K562 (cell line): ENCODE measurements around the gene NPFFR1. TPM values are rescaled to one million over a fixed set of nuclear protein-coding genes. Genes with fewer than 3 reads are reported as not detected.

Source experiments
- ATAC-seq: fragments of 200-7000 bp; cut with Tn5 transposase; 3 replicates; pipeline ENCODE4 v1.9.1; 2020; ENCODE audit warnings: moderate library complexity
- BruUV-seq: library from RNA; stranded (reverse); fragments of 400-500 nt; replicated peaks from 2 replicates; lab custom pipeline; 2021; lab: Mats Ljungman, UMichigan
- CTCF ChIA-PET: fragments of 300-600 bp; formaldehyde crosslinking; extraction: SDS; loops from one replicate; lab custom pipeline; 2021; ENCODE audit warnings: low intra/inter-chr PET ratio; lab: Yijun Ruan, JAX
- POLR2A ChIA-PET: fragments of 300-600, 350-650 bp; sonication (Branson Sonifier 250); formaldehyde crosslinking; extraction: SDS; loops from one replicate; lab custom pipeline; 2021; ENCODE audit warnings: antibody characterized with exemption, inconsistent platforms; lab: Yijun Ruan, JAX
- DNase-seq, 4 experiments: peaks; one replicate each; pipeline versions ENCODE4 v3.0.0 to v3.0.0-alpha.2; 2011 to 2018; ENCODE audit warnings: low spot score in 3 of 4, mixed read lengths in 3 of 4; ENCODE audit errors: extremely low read depth in 1 of 4
- FAIRE-seq: peaks from 2 replicates; lab custom pipeline; 2011; peaks lifted over from hg19 to GRCh38; lab: Jason Lieb, UNC
- H2AFZ ChIP-seq: 2 replicates; pipeline ENCODE4 v1.6.0; 2011; ENCODE audit warnings: low read depth, low read length, control low read depth, inconsistent platforms
- H3K27ac ChIP-seq: fragments of 200-600 bp; 3 replicates; pipeline ENCODE4 v1.8.0; 2011; ENCODE audit warnings: low read depth, mild to moderate bottlenecking, control low read depth, inconsistent platforms, low read length, moderate library complexity, mixed read lengths; ENCODE audit errors: extremely low read depth
- H3K27me3 ChIP-seq, 2 experiments: fragments of 300-600 bp in 1 of 2; 2 replicates in 1 of 2; 3 replicates in 1 of 2; pipeline versions ENCODE4 v1.6.0 to v1.8.0; 2011; ENCODE audit warnings: inconsistent platforms in 2 of 2, low read length in 2 of 2, mild to moderate bottlenecking in 1 of 2, mixed read lengths in 1 of 2, moderate library complexity in 1 of 2; ENCODE audit not compliant: control insufficient read depth in 2 of 2, insufficient read depth in 2 of 2
- H3K36me3 ChIP-seq: fragments of 300-600 bp; 3 replicates; pipeline ENCODE4 v1.8.0; 2011; ENCODE audit warnings: mild to moderate bottlenecking, low read length, inconsistent platforms; ENCODE audit not compliant: control insufficient read depth, insufficient read depth
- H3K4me1 ChIP-seq, 2 experiments: fragments of 200-600 bp in 1 of 2; replicated peaks in 1 of 2; 2 replicates in 1 of 2; 3 replicates in 1 of 2; pipeline versions ENCODE4 v1.5.1 to v1.8.0; 2011; ENCODE audit warnings: inconsistent platforms in 2 of 2, low read length in 2 of 2, mild to moderate bottlenecking in 1 of 2, mixed read lengths in 1 of 2, moderate library complexity in 1 of 2; ENCODE audit not compliant: control insufficient read depth in 2 of 2, insufficient read depth in 2 of 2
- H3K4me2 ChIP-seq: 2 replicates; pipeline ENCODE4 v1.6.1; 2011; ENCODE audit warnings: low read length, control low read depth, inconsistent platforms, mixed read lengths; ENCODE audit not compliant: insufficient read depth
- H3K4me3 ChIP-seq: fragments of 200-600 bp; sonication (generic), shearing (Covaris generic); 2 replicates; pipeline ENCODE4 v1.5.1; 2016; ENCODE audit warnings: control low read depth, inconsistent platforms
- H3K79me2 ChIP-seq: fragments of 200-600 bp; 3 replicates; pipeline ENCODE4 v1.8.0; 2011; ENCODE audit warnings: low read length, inconsistent platforms; ENCODE audit not compliant: control insufficient read depth, insufficient read depth
- H3K9ac ChIP-seq, 2 experiments: 2 replicates each; pipeline versions ENCODE4 v1.6.0 to v1.6.1; 2011; ENCODE audit warnings: low read depth in 2 of 2, low read length in 2 of 2, control low read depth in 1 of 2, inconsistent platforms in 1 of 2, mild to moderate bottlenecking in 1 of 2, mixed read lengths in 1 of 2; ENCODE audit not compliant: insufficient read depth in 1 of 2
- H3K9me1 ChIP-seq: one replicate; pipeline ENCODE4 v1.6.0; 2011; ENCODE audit warnings: inconsistent platforms, mild to moderate bottlenecking, low read length, moderate library complexity; ENCODE audit not compliant: control insufficient read depth, insufficient read depth
- H3K9me3 ChIP-seq: replicated peaks from 2 replicates; pipeline ENCODE4 v1.5.1; 2011; ENCODE audit warnings: low read depth, low read length, inconsistent platforms; ENCODE audit not compliant: control insufficient read depth, insufficient read depth
- H4K20me1 ChIP-seq: replicated peaks from 2 replicates; pipeline ENCODE4 v1.6.1; 2011; ENCODE audit warnings: low read length, inconsistent platforms, mixed read lengths; ENCODE audit not compliant: control insufficient read depth, insufficient read depth
- BDP1 ChIP-seq: IDR thresholded peaks from 3 replicates; pipeline ENCODE4 v1.6.1; 2011; ENCODE audit not compliant: insufficient read length, insufficient read depth
- FOXJ2 ChIP-seq: fragments of 200-800 bp; sonication (Bioruptor generic); IDR thresholded peaks from 2 replicates; pipeline ENCODE4 v1.6.1; 2016; ENCODE audit warnings: missing genetic modification characterization, missing compliant biosample characterization
- MAFK ChIP-seq: IDR thresholded peaks from 2 replicates; pipeline ENCODE4 v1.6.1; 2011; ENCODE audit warnings: low read length, improper control_type of control experiment
- NRF1 ChIP-seq, 2 experiments: fragments of 450-650 bp; IDR thresholded peaks in 1 of 2; conservative IDR thresholded peaks in 1 of 2; 2 replicates each; pipeline ENCODE4 v1.6.1; 2014; ENCODE audit warnings: mild to moderate bottlenecking in 2 of 2
- PTRF ChIP-seq: fragments of 450-650 bp; IDR thresholded peaks from 2 replicates; pipeline ENCODE4 v1.6.1; 2016; ENCODE audit warnings: mild to moderate bottlenecking, missing genetic modification characterization, missing compliant biosample characterization
- SMARCE1 ChIP-seq: fragments of 450-650 bp; IDR thresholded peaks from 2 replicates; pipeline ENCODE4 v1.7.1; 2016; ENCODE audit warnings: mild to moderate bottlenecking
- SPI1 ChIP-seq: IDR thresholded peaks from 2 replicates; pipeline ENCODE4 v1.6.1; 2011; ENCODE audit warnings: low read depth, low read length, control low read depth, borderline replicate concordance
- ZNF24 ChIP-seq: fragments of 450-650 bp; IDR thresholded peaks from 2 replicates; pipeline ENCODE4 v1.6.1; 2016
- ZNF274 ChIP-seq: IDR thresholded peaks from 2 replicates; pipeline ENCODE4 v1.6.1; 2011; ENCODE audit warnings: low read depth, mild to moderate bottlenecking, low read length, moderate library complexity, borderline replicate concordance
- WGBS: fragments of 100-300 bp; shearing (Covaris generic); methylation state at CpG from one replicate; pipeline ENCODE4 v1.1.6; 2016; ENCODE audit warnings: low coverage, mixed read lengths; ENCODE audit not compliant: insufficient coverage; ENCODE audit errors: missing lambda C conversion rate; 5-methylcytosine and 5-hydroxymethylcytosine counted together
- in situ Hi-C: fragments of 300-500 bp; cut with MboI; formaldehyde crosslinking; loops from 4 replicates; pipeline ENCODE4 v1.15.0; 2018; ENCODE audit warnings: inconsistent platforms, mixed read lengths
- intact Hi-C: fragments of 100-400 bp; cut with micrococcal nuclease; formaldehyde crosslinking; loops from 2 replicates; pipeline ENCODE4 v1.14.2; 2022
- polyA plus RNA-seq, 8 experiments: library from polyadenylated mRNA; depleted of rRNA in 4 of 8; stranded (reverse) in 5 of 8; unstranded in 3 of 8; fragments of >200 nt; fragmentation: Nextera tagmentation in 2 of 8; fragmentation: Illumina TruSeq in 1 of 8; extraction: Ambion mirVana in 2 of 8; extraction: Trizol in 1 of 8; gene quantifications; 2 replicates each; pipeline versions ENCODE4 v1.2.1 to v1.2.3, GENCODE V29; 2011 to 2014; ENCODE audit warnings: inconsistent platforms in 1 of 8, missing spikeins in 1 of 8
- total RNA-seq, 7 experiments: library from RNA; depleted of rRNA in 6 of 7; stranded (reverse); fragments of >200 nt in 6 of 7; fragmentation: Illumina TruSeq in 2 of 7; extraction: Trizol in 2 of 7; gene quantifications; 2 replicates each; pipeline versions ENCODE4 v1.2.1 to v1.2.3, GENCODE V29; 2011 to 2021; ENCODE audit warnings: low replicate concordance in 1 of 7

The NPFFR1 gene
- total and polyA plus RNA-seq, 9 of the 15 experiments (the other 6 are each of a cell fraction or from before 2014, with no cell fraction given) = under 0.01 TPM; not detected in 8

- in situ Hi-C loops = no loop called here
- Histone ChIP-seq H3K36me3 (no peaks in the 10 kb centered on the region), H3K27me3 (peaks cover 25 to 55% of the 10 kb centered on the region in 2 experiments), H4K20me1 (no peaks in the 10 kb centered on the region), H2AFZ (no peak overlapping the region), H3K4me3 (no peak overlapping the region), H3K27ac (no peak overlapping the region), H3K79me2 (no peaks in the 10 kb centered on the region), H3K9me3 (no peaks in the 10 kb centered on the region), H3K4me1 (no peaks in the 10 kb centered on the region), H3K9ac (no peak overlapping the region), H3K9me1 (no peaks in the 10 kb centered on the region), H3K4me2 (no peak overlapping the region)
- FAIRE-seq = no peak
- ChIA-PET CTCF (interaction anchor here (0.6 kb wide), 1 partner anchor 227 kb away, joined by 3 read pairs; no protein-coding TSS in a partner anchor), POLR2A (interaction anchor here (0.6 to 1.0 kb wide), 3 partner anchors 15 to 953 kb away, joined by 3 to 6 read pairs (median 5); partner anchors contain the start of gene PPA1)
- intact Hi-C loops = no loop called here
- BruUV-seq = no TSS peak
- WGBS = 4% methylated on average over 7 of the region's 7 CpGs
- no peak for ATAC-seq
- no peak for TF ChIP-seq SPI1
- peak; percentile 89 for TF ChIP-seq ZNF24
- DNase-seq = no peak
Measured at GRCh38 chr10:70289739-70290138, 5.9 kb upstream of the NPFFR1 start.

DNA sequence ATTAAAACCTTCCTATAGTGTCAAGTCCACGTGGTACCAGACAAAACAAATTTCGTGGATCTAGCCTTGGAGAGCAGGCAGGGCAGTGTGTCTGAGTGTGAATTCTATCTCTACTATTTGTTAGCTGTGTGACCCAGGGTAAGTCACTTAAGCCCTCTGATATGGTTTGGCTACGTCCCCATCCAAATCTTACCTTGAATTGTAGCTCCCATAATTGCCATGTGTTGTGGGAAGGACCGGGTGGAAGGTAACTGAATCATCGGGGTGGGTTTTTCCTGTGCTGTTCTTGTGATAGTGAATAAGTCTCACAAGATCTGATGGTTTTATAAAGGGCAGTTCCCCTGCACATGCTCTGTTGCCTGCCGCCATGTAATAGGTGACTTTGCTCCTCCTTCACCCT lies 2.8 kb upstream of the NPFFR1 start:
- Histone ChIP-seq H3K9ac (no peak overlapping the region), H2AFZ (no peak overlapping the region), H3K4me1 (peaks cover 0 to 7% of the 10 kb centered on the region in 2 experiments; a peak in 1 of 5 replicates), H3K27me3 (peaks cover 42 to 65% of the 10 kb centered on the region in 2 experiments), H3K9me3 (no peaks in the 10 kb centered on the region), H3K36me3 (no peaks in the 10 kb centered on the region), H4K20me1 (no peaks in the 10 kb centered on the region), H3K4me2 (no peak overlapping the region), H3K79me2 (no peaks in the 10 kb centered on the region), H3K27ac (no peak overlapping the region), H3K9me1 (no peaks in the 10 kb centered on the region), H3K4me3 (no peak overlapping the region)
- FAIRE-seq (no peak), ATAC-seq (no peak), DNase-seq (no peak)
- POLR2A ChIA-PET = interaction anchor here (0.6 kb wide), 1 partner anchor 296 kb away, joined by 3 read pairs; no protein-coding TSS in a partner anchor
- TF ChIP-seq PTRF (tag) (no peak), MAFK (no peak), NRF1 (conservative IDR thresholded peaks at IDR 0.05 in 1 of 2, IDR thresholded peaks at IDR 0.05 in 1 of 2) (peak; percentile 44 to 50; a peak in 3 of 4 replicates), ZNF274 (no peak), FOXJ2 (no peak), BDP1 (no peak), SMARCE1 (no peak)
- in situ Hi-C loops = no loop called here
- WGBS = 6% methylated on average over 6 of the region's 6 CpGs
- CTCF ChIA-PET = no interaction called here
- intact Hi-C loops = no loop called here
- no TSS peak for BruUV-seq
